Measurements from ENCODE around the gene CNDP1.

CNDP1 gene

DNA sequence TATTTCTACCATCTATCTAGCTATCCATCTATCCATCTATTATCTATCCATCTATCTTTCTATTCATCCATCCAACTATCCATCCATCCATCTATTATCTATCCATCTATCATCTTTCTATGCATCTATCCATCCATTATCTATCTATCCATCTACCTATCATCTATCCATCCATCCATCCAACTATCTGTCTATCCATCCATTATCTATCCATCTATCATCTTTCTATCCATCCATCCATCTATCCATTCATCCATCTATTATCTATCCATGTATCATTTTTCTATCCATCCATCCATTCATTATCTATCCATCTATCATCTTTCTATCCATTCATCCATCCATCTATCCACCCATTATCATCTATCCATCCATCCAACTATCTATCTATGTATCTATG, 38.8 kb downstream of the CNDP1 start:
- Histone ChIP-seq H3K9me2 (replicated peaks; ENCODE audit: insufficient read depth, low read length) (no peaks in the 10 kb centered on the region), H3K27ac (ENCODE audit: low read length) (no peak overlapping the region), H3K27me3 (replicated peaks; ENCODE audit: insufficient read depth, low read length) (no peaks in the 10 kb centered on the region), H3K36me3 (replicated peaks; ENCODE audit: insufficient read depth, low read length) (no peaks in the 10 kb centered on the region), H3K4me2 (ENCODE audit: low read depth, low read length) (no peak overlapping the region), H4K20me1 (ENCODE audit: insufficient read depth, low read length) (no peaks in the 10 kb centered on the region), H3K79me2 (ENCODE audit: low read length) (no peaks in the 10 kb centered on the region), H2AFZ (ENCODE audit: low read length) (no peak overlapping the region), H3F3A (ENCODE audit: insufficient read depth, low read length) (no peaks in the 10 kb centered on the region), H3K4me1 (ENCODE audit: low read length) (no peaks in the 10 kb centered on the region), H3K4me3 (ENCODE audit: low read length) (no peak overlapping the region), H3K9ac (ENCODE audit: low read length) (no peak overlapping the region), H3K9me3 (replicated peaks; ENCODE audit: insufficient read depth, low read length) (no peaks in the 10 kb centered on the region)
- TF ChIP-seq EZH2phosphoT487 (IDR thresholded peaks at IDR 0.05; ENCODE audit: low read length) (no peak), EZH2 (optimal IDR thresholded peaks at IDR 0.05; ENCODE audit: low read depth, low read length) (no peak)
- TF ChIP-seq, protein P1, sequence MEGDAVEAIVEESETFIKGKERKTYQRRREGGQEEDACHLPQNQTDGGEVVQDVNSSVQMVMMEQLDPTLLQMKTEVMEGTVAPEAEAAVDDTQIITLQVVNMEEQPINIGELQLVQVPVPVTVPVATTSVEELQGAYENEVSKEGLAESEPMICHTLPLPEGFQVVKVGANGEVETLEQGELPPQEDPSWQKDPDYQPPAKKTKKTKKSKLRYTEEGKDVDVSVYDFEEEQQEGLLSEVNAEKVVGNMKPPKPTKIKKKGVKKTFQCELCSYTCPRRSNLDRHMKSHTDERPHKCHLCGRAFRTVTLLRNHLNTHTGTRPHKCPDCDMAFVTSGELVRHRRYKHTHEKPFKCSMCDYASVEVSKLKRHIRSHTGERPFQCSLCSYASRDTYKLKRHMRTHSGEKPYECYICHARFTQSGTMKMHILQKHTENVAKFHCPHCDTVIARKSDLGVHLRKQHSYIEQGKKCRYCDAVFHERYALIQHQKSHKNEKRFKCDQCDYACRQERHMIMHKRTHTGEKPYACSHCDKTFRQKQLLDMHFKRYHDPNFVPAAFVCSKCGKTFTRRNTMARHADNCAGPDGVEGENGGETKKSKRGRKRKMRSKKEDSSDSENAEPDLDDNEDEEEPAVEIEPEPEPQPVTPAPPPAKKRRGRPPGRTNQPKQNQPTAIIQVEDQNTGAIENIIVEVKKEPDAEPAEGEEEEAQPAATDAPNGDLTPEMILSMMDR (IDR thresholded peaks at IDR 0.05; ENCODE audit: low read length): no peak
- no peak for DNase-seq

DNA sequence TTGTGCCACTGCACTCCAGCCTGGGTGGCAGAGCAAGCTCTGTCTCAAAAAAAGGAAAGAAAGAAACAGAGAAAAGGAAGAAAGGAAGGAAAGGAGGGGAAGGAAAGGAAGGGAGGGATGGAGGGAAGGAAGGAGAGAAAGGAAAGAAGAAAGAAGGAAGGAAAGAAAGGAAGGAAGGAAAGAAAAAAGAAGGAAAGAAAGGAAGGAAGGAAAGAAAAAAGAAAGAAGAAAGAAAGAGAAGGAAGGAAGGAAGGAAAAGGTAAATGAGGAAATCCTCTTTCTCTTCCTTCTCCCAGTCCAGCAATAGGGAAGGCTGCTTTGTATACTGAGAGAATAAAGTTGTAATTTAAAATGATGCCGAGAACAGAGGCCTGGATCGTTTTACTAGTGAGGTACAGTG, 40.6 kb downstream of the CNDP1 start:
- Histone ChIP-seq H3K27ac (ENCODE audit: low read length) (no peak overlapping the region), H3K36me3 (replicated peaks; ENCODE audit: insufficient read depth, low read length) (no peaks in the 10 kb centered on the region), H3K9ac (ENCODE audit: low read length) (no peak overlapping the region), H3K4me2 (ENCODE audit: low read depth, low read length) (no peak overlapping the region), H3K9me2 (replicated peaks; ENCODE audit: insufficient read depth, low read length) (no peaks in the 10 kb centered on the region), H3K79me2 (ENCODE audit: low read length) (no peaks in the 10 kb centered on the region), H4K20me1 (ENCODE audit: insufficient read depth, low read length) (no peaks in the 10 kb centered on the region), H3F3A (ENCODE audit: insufficient read depth, low read length) (no peaks in the 10 kb centered on the region), H3K4me1 (ENCODE audit: low read length) (no peaks in the 10 kb centered on the region), H3K27me3 (replicated peaks; ENCODE audit: insufficient read depth, low read length) (no peaks in the 10 kb centered on the region), H3K9me3 (replicated peaks; ENCODE audit: insufficient read depth, low read length) (no peaks in the 10 kb centered on the region), H2AFZ (ENCODE audit: low read length) (no peak overlapping the region), H3K4me3 (ENCODE audit: low read length) (no peak overlapping the region)
- DNase-seq: no peak
- TF ChIP-seq, protein P1 (IDR thresholded peaks at IDR 0.05; ENCODE audit: low read length): no peak
- no peak for TF ChIP-seq EZH2phosphoT487 (IDR thresholded peaks at IDR 0.05; ENCODE audit: low read length)
- no peak for TF ChIP-seq EZH2 (optimal IDR thresholded peaks at IDR 0.05; ENCODE audit: low read depth, low read length)

DNA sequence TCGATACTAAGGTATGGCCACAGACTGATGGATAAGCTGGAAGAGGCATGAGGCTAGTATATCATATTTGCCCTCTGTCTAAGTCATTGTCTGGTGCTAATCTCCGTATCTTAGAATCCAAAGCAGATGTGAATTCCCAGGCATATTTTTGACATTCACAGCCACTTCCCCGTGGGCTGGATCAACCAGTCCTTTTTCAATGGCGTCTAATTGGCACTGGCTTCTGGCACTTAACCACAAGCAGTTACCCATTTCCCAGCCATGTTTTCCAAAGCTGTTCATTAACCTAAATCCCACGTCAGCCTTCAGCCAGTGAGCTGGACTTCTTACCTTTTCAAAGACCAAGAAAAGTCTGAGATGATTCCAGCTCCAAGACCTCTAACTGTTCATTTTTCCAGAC, 42.7 kb downstream of the CNDP1 start:
- no peak for DNase-seq
- Histone ChIP-seq H3F3A (ENCODE audit: insufficient read depth, low read length) (no peaks in the 10 kb centered on the region), H4K20me1 (ENCODE audit: insufficient read depth, low read length) (no peaks in the 10 kb centered on the region), H3K4me1 (ENCODE audit: low read length) (no peaks in the 10 kb centered on the region), H3K9me2 (replicated peaks; ENCODE audit: insufficient read depth, low read length) (no peaks in the 10 kb centered on the region), H3K9me3 (replicated peaks; ENCODE audit: insufficient read depth, low read length) (no peaks in the 10 kb centered on the region), H3K27me3 (replicated peaks; ENCODE audit: insufficient read depth, low read length) (no peaks in the 10 kb centered on the region), H3K4me2 (ENCODE audit: low read depth, low read length) (no peak overlapping the region), H3K4me3 (ENCODE audit: low read length) (no peak overlapping the region), H3K79me2 (ENCODE audit: low read length) (no peaks in the 10 kb centered on the region), H3K27ac (ENCODE audit: low read length) (no peak overlapping the region), H3K9ac (ENCODE audit: low read length) (no peak overlapping the region), H2AFZ (ENCODE audit: low read length) (no peak overlapping the region), H3K36me3 (replicated peaks; ENCODE audit: insufficient read depth, low read length) (no peaks in the 10 kb centered on the region)
- TF ChIP-seq EZH2phosphoT487 (IDR thresholded peaks at IDR 0.05; ENCODE audit: low read length) (no peak), EZH2 (optimal IDR thresholded peaks at IDR 0.05; ENCODE audit: low read depth, low read length) (no peak)
- TF ChIP-seq, protein P1 (IDR thresholded peaks at IDR 0.05; ENCODE audit: low read length): no peak
